Cardiac fibroblast (primary cell): ENCODE data around the gene MCM9.

Experiments
- DNase-seq, 2 donors: peaks; one replicate each; pipeline versions ENCODE4 v3.0.0 to v3.0.0-alpha.2; 2010; ENCODE audit warnings: low read depth in 2 of 2
- H3K4me3 ChIP-seq, 2 donors: replicated peaks in 1 of 2; 1 replicate in 1 of 2; 2 replicates in 1 of 2; pipeline ENCODE4 v1.5.1; 2011; ENCODE audit warnings: low read depth in 2 of 2, low read length in 2 of 2, mild to moderate bottlenecking in 2 of 2, moderate library complexity in 1 of 2
- TF ChIP-seq, protein P1 (sequence below): IDR thresholded peaks from one replicate; pipeline ENCODE4 v1.5.1; 2011; ENCODE audit warnings: low read depth, mild to moderate bottlenecking, low read length, inconsistent platforms

MCM9 gene

DNA sequence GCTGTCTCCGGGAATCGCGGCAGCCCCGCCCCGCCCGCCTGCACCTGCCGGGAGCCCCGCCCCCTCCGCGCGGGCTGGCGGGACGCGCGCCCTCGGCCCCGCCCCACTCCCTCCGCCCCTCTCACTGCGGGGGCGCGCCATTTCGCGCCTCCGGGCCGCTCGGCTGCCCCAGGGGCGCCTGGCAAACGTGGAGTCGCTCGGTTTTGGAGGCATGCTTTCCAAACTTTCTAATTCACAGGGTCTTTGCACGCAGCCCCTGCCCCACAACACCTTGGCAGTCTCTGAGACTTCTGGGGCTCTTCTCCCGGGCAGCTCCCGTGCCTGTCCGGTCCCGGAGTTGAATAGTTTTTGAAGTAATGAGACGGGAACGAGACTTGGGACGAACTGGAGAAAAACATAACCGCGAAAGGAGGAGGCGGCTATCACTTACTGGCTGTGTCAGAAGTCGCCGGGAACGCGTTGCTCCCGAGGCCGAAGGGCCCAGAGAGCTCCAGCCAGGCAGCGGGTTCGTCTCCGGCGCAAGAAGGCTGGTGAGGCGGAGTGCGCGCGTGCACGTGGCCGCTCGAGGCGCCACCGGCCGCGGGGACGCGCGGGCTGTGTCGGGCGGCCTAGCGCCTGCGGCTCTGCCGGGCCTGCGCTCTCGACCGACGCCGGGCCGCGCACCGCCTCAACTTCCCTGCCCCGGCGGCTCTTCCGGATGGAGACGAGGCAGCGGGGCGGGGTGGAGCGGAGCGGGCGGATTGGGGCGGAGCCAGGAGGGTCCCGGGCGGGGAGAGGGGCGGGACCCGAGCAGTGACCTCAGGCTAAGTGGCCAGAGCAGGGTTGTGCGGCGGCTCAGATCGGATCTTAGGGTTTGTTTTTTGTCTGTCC is at the start of gene MCM9:
TSS of gene MCM9 (minus strand) at position 699 of the 870 bp plus-strand sequence. CDS start 3,436 bp downstream, outside the sequence.
- peak; percentile 87 to 90 for DNase-seq
- peak within 1 kb of the TSS; percentile 79 to 92 for H3K4me3 ChIP-seq
- TF ChIP-seq, protein P1, sequence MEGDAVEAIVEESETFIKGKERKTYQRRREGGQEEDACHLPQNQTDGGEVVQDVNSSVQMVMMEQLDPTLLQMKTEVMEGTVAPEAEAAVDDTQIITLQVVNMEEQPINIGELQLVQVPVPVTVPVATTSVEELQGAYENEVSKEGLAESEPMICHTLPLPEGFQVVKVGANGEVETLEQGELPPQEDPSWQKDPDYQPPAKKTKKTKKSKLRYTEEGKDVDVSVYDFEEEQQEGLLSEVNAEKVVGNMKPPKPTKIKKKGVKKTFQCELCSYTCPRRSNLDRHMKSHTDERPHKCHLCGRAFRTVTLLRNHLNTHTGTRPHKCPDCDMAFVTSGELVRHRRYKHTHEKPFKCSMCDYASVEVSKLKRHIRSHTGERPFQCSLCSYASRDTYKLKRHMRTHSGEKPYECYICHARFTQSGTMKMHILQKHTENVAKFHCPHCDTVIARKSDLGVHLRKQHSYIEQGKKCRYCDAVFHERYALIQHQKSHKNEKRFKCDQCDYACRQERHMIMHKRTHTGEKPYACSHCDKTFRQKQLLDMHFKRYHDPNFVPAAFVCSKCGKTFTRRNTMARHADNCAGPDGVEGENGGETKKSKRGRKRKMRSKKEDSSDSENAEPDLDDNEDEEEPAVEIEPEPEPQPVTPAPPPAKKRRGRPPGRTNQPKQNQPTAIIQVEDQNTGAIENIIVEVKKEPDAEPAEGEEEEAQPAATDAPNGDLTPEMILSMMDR = no peak

DNA sequence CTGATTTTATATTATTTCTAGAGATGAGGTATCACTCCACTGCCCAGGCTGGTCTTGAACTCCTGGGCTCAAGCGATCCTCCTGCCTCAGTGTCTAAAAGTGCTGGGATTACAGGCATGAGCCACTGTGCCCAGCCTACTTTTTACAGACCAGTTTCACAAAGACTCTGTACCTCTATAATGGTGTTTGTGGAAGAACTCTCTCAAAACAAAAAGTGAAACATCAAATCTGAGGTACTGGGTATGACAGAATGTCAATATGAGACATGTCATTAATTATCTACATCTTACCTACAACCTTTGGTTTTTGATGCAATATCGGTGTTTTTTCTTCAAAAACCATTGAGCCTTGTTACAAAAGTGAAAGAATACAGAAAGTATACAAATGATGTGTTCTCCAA is 49.4 kb upstream of the MCM9 start:
- DNase-seq = no peak
- TF ChIP-seq, protein P1 = no peak
- H3K4me3 ChIP-seq = no peak overlapping the region

DNA sequence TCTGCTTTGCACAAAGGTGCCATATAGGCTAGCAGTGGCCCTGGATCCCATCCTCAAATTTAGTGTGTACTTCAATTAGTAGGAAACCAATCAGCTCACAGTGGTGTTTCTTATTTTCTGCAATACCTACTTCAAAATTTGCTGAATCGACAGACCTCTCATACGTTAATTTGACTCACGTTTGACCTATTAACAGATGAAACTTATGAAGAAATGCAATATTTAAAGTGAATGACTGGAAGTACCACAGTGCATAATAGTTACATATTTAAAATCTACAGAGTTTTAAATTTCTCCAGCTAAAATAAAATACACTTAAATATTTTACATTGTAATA is 47.6 kb upstream of the MCM9 start:
- DNase-seq = no peak
- TF ChIP-seq, protein P1 = no peak

DNA sequence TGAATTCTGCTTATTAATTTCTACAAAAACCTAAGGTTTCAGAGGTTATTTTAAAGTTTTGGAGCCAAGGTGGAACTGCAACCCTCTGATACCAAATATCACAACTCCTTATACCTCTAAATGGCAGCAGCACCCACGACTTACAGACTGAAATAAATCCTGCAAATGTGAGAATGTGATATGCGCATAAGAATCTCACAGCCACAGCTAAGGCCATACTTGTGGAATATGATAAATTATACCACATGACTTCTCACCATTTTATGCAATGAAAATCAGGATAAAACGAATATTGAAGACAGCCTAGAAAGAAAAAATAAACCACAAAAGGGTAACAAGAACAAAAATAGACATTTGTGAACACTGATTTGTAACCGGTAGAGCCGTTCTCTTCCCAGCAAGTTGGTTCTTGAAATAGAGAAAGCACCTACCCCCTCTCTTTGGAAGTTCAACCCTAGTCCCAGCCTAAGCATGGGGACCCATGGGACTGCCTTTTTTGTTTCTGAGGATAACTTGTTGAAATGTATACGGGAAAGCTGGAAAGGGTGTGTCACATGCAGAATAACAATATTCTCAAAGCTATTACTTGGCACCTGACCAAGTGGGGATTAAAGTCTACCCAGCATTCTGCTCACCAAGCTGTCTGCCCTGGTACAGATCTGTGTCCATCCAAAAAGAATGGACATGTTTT is 47.1 kb upstream of the MCM9 start:
- TF ChIP-seq, protein P1 = no peak
- H3K4me3 ChIP-seq = no peak overlapping the region
- DNase-seq = no peak

More for the DNA sequence above, 47.6 kb upstream of the MCM9 start:
- no peak overlapping the region for H3K4me3 ChIP-seq

DNA sequence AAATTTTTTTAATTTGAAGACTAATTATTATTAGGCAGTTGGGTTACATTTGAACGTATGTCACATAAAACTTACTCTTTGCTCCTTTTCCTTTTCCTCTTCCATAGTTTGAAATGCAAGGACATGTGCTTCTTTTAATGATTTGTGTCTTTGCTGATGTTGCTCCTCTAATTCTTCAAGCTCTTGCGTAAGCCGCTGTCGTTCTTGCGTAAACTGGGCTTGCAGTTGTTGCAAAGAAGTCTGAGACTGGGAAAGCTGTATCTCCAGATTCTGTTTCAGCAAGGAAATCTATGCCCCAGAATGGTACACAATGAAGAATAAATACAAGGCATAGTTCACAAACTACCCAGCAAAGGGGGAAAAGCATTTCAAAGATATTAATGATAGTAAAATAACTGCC is 45.1 kb upstream of the MCM9 start:
- no peak overlapping the region for H3K4me3 ChIP-seq
- peak; percentile 48 to 70 for DNase-seq
- TF ChIP-seq, protein P1 = no peak

DNA sequence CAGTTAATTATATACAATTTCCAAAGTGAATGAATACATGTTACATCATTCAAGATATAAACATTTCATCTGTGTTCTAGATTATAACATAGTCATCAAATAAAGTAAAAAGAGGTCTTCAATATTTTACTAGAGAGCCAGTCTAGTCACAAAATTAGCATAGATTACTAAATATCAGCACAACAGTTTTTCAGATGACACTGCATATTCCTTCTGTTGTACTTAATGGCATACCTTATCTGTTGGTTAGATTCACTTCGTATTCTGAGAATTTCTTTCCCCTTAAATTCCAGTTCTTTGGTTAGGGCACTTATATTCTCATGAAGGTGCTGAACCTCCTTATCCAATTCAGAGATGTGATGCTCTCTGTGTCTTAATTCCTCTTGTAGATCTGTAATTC is 39.8 kb upstream of the MCM9 start:
- no peak for DNase-seq
- TF ChIP-seq, protein P1 = no peak
- H3K4me3 ChIP-seq = no peak overlapping the region
